ENCODE measurements around the gene REV1.
"Not testable (repeated sequence)": the region's sequence is repeated elsewhere in the genome, so short reads cannot be mapped to it uniquely, and the experiment has no call there.

REV1 gene

DNA sequence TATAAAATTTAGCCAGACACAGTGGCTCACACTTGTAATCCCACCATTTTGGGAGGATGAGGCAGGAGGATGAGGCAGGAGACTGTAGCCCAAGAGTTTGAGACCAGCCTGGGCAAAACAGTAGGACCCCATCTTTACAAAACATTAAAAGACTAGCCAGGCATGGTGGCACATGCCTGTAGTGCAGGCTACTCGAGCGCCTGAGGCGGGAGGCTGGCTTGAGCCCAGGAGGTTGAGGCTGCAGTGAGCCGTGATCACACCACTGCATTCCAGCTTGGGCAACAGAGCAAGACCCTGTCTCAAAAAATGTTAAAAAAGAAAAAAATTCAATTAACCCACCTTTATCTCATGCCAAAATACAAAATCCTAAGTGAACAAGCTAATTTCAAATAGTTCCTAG lies 4.0 kb downstream of the REV1 start:
- no peak for DNase-seq

DNA sequence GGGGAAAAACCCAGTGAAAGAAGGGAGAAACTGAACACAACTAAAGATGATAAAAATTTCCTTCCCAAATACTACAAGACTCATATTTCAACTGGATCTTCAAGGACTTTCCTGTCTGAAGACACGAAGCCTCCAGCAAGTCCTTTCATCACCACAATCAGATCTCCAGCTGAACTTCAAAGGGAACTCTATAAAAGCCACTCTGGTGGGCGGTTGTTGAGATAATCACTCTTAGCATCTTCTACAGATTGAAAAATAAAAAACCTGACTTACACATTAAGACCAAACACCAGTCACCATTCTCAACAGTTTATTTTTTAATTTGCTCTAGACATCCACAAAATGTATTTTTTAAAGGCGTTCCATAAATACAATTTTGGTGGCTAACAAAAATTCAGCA lies 4.4 kb downstream of the REV1 start:
- no peak for DNase-seq

GRCh38 chr2:99484205-99484604 lies 5.6 kb downstream of the REV1 start:
- DNase-seq, result no peak

- DNase-seq, result no peak
Measured at GRCh38 chr2:99481941-99482340, 7.9 kb downstream of the REV1 start.

DNA sequence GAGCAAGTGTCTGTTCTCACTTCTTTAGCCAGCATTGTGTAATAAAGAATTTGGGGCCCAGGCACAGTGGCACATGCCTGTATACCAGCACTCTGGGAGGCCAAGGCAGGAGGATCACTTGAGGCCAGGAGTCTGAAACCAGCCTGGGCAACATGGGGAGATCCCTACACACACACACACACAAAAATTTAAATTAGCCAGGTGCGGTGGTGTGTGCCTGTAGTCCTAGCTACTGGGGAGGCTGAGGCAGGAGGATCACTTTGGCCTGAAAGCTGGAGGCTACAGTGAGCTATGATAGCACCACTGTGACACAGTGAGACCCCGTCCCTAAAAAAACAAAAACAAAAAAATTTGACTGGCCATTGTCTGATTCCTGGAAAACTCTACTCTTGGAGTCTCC lies 8.3 kb downstream of the REV1 start:
- DNase-seq, result no peak

- DNase-seq, result no peak
Measured at GRCh38 chr2:99480390-99480789, 9.4 kb downstream of the REV1 start.

- no peak for DNase-seq
Measured at GRCh38 chr2:99478632-99479031, 11.2 kb downstream of the REV1 start.

DNA sequence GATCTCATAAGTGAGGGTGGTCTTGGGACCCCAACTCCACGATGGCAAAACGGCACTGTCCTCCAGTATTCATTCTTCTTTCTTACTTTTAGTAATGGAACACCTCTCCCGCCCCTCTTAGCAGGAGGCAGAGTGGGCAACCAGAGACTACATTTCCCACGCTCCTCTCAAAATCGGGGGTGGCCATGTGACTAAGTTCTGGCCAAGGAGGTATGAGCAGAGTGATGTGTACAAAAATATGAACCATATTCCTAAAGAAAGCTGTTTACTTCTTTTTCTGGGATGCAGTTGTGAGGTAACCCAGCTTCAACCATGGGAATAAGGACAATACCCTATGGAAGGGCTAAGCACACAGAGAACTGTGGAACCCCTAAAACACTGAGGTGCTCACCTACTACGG lies 12.8 kb downstream of the REV1 start:
- DNase-seq, result no peak

GRCh38 chr2:99476629-99477028 lies 13.2 kb downstream of the REV1 start:
- no peak for DNase-seq

- DNase-seq, result not testable (repeated sequence)
Measured at GRCh38 chr2:99475095-99475494, 14.7 kb downstream of the REV1 start.

GRCh38 chr2:99473518-99474083 lies 16.2 kb downstream of the REV1 start:
- no peak for DNase-seq

- DNase-seq, result no peak
Measured at GRCh38 chr2:99472600-99472960, 17.2 kb downstream of the REV1 start.

DNA sequence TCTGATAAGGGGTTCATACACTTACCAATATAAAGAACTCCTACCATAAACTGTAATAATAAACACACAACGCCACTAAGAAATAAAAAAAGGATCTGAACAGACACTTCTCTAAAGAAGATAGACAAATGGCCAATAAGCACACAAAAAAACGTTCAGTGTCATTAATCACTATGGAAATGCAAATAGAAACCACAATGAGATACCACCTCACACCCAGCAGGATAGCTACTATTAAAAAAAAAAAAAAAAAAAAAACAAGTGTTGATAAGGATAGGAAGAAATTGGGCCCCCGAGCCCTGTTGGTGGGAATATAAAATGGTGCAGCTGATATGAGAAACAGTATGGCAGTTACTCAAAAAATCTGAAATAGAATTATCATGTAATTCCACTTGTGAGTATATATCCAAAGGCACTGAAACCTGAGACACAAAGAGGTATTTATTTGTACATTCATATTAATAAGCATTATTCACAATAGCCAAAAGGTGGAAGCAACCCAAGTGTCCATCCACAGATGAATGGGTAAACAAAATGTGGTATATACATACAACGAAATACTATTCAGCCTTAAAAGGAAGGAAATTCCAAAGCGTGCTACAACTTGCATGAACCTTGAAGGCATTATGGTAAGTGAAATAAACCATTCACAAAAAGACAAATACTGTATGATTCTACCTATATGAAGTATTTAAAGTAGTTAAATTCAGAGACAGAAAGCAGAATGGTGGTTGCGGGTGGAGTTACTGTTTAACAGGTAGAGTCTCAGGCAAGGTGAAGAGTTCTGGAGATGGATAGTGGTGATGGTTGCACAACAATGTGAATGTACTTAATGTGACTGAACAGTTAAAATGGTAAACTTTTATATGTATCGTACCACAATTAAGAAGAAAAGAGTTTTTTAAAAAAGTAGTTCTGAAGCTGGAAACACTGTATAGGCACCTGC lies 17.9 kb downstream of the REV1 start:
- no peak for DNase-seq

DNA sequence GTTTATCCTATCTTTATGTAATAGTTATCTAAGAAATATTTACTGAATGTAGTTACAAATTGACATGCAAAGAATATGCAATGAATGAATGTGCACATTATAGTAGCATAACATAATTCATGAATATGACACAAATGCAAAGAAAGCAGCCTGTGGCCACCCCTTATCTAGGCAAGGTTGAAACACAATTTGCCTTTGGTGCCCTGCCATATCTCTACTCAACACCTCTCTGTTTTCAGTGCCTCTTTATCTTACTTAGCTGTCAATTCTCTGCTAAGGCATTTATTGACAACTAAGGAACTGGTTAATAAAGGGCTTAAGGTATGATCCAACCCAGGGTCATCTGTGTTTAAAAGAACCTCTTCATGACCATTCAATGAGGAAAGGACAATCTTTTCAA lies 18.9 kb downstream of the REV1 start:
- DNase-seq, result no peak

DNA sequence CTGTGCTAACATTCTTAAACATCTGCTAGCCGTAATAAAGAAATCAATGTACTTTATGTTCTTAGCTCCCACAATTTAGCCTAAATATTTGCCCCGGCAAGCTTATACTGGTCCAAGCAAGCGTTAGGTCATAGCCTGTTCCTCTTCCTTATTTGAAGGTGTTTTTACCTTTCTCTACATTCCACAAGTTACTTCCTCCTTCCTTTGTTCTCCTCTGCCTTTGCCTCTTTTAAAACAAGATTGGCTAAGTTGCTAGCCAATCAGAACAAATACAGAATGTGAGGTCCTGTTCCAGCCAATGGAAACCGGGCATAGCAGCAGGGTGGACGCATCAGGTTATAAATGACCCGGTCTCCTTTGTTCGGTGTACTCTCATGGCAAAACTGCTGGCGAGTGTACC lies 19.4 kb downstream of the REV1 start:
- not testable (repeated sequence) for DNase-seq

DNA sequence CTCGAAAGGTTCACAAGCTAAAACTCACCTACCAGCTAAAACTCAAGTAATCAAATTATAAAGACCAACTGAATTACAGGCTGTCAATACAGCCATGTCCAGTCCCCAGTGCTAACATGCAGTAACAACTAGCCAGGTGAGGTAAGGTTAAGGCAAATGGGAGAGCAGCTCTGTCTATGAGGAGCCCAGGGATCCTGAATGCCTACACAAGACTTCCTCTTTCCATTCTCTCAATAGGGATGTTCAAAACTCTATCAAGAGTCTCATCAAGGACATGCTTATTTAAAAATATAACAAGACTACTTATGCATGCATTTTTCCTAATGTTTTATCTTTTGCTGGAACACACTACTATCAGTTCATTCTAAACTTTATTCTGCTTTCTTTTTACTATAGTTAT lies 20.4 kb downstream of the REV1 start:
- DNase-seq, result no peak

DNA sequence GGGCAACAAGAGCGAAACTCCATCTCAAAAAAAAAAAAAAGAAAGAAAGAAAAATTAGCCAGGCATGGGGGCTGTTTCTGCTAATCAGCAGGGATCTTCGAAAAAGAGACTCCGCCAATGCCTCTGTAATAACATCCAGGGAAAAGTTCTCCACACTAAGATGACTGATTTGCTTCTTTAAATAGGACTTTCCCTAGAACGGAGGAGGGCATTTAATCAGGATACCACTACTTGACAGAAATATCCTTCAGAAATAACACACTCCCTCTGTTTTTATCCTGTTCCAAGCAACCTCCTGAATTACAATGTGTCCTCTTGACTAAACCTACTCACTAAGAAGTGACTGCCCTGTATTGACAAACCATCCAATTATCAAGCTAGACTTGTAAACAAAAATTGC lies 21.7 kb downstream of the REV1 start:
- no peak for DNase-seq

GRCh38 chr2:99467390-99467789 lies 22.4 kb downstream of the REV1 start:
- no peak for DNase-seq

GRCh38 chr2:99461828-99462483 lies 27.9 kb downstream of the REV1 start:
- DNase-seq, result no peak

GRCh38 chr2:99458529-99458928 lies 31.3 kb downstream of the REV1 start:
- DNase-seq, result no peak

DNA sequence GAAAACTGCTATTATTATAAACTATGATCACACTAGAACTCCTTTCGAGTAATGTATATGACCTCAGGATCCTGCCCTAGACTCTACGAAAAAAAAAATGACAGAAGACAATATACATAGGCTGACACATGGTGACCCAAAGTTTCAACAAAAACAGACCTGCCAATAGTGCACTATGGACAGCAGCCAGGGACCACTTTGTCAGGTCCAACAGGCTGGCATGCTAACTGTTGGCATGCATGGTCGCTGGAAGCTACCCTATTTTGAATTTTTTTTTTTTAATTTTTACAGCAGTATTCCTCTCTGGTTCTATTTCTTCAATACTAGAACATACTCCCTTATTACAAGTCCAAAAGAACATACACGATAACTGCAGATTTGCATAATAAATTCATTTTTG lies 38.1 kb downstream of the REV1 start:
- DNase-seq, result no peak

GRCh38 chr2:99451280-99451679 lies 38.5 kb downstream of the REV1 start:
- DNase-seq, result no peak

GRCh38 chr2:99450199-99450598 lies 39.6 kb downstream of the REV1 start:
- DNase-seq, result no peak

DNA sequence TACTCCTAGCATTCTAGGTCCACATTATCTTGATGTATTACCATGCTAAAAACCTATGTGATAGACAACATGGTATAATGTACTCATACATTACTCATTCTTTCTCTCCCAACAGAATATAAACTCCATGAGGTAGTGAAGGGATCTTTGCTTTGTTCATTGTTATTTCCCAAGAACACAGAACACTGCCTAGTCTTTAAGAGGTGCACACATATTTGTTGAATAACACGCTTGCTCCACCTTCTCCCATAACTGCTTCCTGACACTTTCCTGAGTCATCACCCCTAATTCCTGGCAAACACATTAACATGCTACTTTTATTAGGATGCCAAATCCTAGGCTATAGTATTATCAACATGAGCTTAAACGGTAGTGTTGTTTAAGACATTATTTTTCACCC lies 41.3 kb downstream of the REV1 start:
- no peak for DNase-seq

Measured in NCI-H1105 (cell line).